ENCODE data around the gene SCAF11.

Gene SCAF11

GRCh38 chr12:45915405-45915804 is 75.0 kb downstream of the SCAF11 start:
- DNase-seq = no peak

DNA sequence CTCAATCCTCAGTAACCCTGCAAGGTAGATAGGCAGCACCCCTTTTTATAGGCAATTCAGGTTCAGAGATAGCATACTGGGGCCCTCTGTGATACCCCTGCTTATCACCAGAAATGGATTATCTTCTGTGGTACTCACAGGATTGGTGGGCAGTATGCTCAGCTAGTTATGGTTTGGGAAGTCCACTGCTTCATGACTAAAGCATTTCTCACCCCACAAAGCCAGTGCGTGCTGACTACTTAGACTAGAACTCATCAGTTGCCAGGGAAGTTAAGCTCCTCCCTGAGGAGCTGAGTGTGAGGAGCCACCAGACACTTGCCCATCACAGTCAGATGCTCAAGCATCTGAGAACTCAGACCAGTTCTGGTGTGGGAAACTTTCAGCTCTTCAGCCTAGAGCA is 76.3 kb downstream of the SCAF11 start:
- peak; percentile 84 for DNase-seq

DNA sequence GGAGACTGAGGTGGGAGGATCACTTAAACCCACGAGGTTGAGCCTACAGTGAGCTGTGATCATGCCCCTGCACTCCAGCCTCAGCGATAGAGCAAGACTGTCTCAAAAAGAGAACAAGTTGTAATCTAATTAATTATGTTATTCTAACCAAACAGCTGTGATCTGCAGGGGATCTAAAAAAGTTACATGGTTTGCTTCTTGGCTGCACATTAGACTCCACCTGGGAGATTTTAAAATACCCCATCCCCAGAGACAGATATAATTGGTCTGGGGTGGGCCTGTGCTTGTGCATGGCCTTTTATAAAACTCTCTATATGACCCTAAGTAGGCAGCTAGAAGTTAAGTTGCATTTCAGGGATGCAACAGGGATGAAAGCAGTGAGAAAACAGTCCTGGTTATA is 76.7 kb downstream of the SCAF11 start:
- DNase-seq = no peak

DNA sequence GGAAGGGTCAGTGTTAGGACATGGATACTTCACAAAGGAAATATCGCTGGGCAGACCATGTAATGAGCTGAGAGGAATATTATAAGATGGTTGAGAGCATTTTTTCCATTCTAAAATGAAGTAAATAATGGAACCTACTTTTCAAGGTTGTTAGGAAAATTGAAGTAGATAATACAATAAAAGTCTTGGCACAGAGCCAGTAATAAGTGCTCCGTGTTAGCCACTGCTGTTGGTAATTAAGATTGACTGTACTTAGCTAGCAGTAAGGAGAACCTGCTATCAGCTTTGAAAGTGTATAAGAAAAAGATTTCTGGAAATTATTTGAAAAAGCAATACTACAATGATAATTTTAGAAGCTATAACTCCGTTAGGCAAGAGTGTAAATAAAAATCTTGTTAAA is 77.6 kb downstream of the SCAF11 start:
- no peak for DNase-seq

DNA sequence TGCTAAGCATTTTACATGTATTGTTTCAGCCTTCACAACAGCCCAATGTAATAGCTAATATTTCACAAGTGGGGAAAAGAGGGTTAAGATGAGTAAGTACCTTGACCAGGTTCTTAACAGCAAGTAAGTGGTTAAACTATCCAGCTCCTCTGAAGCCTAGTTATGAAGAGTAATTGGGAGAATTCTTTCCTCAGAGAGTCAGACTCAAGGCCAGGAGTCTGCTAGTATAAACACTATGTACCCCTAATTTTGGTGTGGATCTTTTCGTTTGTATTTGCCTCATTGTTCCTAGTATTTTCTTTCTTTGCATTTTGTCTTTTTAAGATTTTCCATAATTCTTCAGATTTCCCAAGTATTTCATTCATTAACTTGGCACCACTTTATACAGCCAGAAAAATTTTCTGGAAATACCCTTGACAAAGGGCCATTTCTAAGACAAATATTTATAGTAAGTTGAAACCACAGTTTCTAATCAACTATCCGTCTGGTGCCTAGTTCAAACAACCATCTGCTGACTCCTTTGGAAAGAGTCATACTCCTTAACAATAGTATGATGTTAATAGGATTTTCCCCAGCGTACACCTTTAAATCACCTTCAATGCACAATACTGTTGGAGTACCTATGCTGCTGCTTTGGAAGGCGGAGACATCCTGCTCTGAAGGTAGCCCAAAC is 81.2 kb downstream of the SCAF11 start:
- DNase-seq = no peak

DNA sequence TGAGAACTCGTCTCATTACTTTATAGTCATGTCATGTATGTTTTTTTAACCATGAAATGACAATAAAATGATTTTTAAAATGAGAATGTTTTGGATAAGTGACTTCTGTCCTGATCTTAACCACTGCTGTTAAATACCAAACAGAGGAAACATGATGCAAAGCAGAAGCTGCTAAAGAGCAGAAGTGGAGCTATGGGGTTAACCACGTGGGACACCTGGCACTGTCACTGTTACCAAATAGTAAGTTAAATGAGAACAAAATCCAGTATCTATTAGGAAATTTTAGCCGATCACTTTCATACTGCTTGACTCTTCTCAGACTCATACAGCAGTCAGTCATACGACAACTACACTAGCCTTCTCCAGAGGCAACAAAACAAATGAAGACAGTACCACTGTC is 82.4 kb downstream of the SCAF11 start:
- no peak for DNase-seq

DNA sequence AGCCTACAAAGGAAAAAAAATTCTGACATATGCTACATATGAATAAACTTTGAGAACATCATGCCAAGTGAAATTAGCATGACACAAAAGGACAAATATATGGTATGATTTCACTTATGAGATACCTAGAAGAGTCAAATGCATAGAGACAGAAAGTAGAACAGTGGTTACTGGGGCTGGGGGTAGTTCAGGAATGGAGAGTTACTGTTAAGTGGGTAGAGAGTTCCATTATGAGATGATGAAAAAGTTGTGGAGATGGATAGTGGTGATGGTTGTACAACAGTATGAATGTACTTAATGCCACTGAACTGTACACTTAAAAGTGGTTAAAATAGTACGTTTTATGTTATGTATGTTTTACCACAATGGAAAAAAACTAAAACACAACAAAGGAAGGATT is 92.3 kb downstream of the SCAF11 start:
- no peak for DNase-seq

DNA sequence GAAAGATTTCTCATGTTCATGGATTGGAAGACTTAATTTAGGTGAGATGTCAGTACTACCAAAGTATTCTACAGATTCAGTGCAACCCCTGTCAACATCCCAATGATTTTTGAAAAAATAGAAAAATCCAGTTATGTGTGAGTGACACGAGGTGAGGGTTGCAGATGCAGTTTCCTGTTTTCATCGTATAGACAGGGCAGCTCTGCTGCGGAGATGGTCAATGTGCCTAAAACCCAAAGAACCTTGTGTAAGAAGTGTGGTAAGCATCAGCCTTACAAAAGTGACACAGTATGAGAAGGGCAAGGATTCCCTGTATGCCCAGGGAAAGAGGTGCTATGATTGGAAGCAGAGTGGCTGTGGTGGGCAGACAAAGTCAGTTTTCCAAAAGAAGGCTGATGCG is 94.4 kb downstream of the SCAF11 start:
- DNase-seq = no peak

DNA sequence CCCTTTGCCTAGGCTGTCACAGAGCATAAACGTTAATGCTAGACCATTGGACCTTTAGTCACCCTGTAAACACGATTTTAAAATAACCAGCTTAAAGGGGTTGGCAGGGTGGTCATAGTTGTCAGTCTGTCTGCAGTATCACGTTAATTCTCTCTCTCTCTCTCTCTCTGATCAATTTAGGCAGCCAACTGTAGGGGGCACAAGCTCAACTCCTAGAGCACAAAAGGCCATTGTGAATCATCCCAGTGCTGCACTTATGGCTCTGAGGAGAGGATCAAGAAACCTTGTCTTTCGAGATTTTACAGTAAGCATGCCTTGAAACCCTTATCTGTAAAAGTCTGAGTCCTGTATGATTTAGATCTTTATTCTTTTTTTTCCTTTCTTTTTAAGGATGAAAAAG is 97.1 kb downstream of the SCAF11 start:
- DNase-seq = no peak

DNA sequence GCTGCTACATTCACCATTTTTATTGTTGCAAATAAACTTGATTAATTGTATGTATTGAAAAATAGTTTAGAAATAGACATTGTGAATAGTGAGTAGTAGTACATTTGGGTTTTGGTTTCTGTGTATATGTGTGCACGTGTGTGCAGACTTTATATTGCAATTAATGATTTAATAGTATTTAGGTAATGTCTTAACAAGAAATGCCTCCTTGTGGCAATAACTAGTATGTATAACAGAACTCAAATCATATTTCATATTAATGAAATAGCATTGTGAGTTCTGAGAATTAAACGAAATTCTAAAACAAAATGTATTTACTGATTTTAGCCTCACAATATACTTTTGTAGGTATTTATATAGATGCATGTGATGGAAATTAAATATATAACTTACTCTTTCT is 100.1 kb downstream of the SCAF11 start:
- no peak for DNase-seq

GRCh38 chr12:45887544-45887943 is 102.8 kb downstream of the SCAF11 start:
- no peak for DNase-seq

DNA sequence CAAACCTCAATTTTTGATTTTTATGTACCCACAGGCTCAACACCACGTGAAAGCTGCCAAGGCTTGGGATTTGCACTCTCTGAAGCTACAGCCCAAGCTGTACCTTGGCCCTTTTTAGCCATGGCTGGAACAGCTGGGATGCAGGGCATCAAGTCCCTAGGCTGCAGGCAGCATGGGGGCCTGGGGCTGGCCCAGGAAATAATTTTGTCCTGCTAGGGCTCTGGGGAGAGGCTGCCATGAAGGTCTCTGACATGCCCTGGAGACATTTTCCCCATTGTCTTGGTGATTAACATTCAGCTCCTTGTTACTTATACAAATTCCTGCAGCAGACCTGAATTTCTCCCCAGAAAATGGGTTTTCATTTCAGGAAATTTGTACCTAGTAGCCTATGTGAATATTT is 103.7 kb downstream of the SCAF11 start:
- DNase-seq = no peak

DNA sequence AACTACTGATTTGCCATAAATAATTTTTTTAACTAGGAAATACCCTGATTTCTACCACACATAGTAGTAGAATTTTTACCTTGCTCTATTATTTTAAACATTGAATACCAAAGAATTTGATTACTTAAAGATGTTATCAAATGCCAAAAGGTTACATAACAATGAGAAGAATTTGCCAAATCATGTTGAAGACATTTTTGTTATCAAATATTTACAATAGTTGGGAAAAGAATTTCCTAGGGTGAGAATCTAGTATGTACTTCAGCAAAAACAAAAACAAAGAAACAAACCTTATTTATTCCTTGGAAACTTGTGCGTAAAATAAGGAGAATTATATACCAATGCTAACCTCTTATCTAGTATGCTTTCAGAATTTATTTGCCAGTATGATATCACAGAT is 107.2 kb downstream of the SCAF11 start:
- DNase-seq = peak; percentile 3

DNA sequence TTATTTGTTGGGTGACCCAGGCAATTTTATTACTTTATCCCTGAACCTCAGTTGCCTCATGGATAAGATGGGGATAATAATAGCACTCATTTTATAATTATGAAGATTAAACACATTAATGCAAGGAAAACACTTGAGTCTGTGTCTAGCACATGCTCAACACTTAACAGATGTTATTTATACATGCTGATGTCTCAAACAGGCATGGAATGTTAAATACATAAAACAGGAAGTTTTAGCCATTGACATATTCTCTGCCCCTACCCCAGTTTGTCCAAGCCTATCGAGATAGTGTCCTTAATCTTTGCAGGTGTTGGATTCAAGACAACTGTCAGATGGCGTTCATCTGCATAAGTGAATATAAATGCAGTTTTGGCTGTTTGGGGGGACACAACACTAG is 109.8 kb downstream of the SCAF11 start:
- no peak for DNase-seq

DNA sequence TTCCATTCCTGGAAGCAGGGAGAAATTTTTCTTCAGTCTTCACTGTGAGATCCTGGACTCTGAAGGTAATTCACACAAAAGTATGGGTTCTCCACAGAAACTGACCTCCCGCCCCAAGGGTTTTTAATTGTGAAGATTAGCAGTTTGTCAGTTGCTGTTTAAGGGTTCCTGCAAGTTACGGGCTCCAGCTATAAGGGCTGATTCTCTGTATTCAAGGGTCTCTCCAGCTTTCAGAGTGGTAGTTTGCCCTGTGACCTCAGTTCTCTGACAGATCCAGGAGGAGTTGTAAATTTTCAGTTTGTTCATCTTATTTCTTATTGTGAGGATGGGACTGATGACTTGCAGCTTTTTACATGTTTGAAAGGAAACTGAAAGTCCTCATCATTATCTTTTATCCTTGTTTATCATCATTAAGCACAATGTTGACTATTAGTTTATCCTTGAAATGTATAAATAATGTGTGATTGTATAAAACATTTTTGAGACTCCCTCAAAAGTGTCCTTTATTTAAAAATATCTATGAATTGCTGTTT is 110.9 kb downstream of the SCAF11 start:
- DNase-seq = no peak

DNA sequence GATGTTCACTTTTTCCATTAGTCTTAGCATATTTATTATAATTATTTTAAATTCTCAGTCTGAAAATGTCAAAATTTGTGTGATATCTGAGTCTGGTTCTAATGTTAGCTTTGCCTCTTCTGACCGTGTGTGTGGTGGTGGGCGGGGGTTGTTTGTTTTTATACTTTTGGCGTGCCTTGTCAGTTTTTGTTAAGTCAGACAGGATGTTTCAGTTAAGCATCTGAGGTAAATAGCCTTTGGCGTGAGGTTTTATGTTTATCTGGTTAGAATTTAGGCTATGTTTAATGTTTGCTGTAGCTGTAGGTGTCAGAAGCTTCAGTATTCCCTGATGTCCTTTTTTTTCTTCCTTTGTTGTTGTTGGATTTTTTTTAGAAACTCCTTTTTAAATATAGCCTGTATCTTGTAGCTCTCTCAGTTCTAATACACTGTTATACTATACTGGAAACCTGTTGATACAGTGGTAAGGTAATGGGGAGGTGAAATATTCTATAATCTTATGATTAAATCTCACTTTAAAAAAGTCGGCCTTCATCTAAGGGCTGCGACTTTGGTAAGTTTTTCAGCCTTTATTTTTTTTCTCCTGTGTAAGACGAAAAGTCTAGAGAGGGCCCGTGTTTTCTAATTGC is 111.6 kb downstream of the SCAF11 start:
- DNase-seq = no peak

GRCh38 chr12:45877069-45877468 is 113.3 kb downstream of the SCAF11 start:
- DNase-seq = no peak

DNA sequence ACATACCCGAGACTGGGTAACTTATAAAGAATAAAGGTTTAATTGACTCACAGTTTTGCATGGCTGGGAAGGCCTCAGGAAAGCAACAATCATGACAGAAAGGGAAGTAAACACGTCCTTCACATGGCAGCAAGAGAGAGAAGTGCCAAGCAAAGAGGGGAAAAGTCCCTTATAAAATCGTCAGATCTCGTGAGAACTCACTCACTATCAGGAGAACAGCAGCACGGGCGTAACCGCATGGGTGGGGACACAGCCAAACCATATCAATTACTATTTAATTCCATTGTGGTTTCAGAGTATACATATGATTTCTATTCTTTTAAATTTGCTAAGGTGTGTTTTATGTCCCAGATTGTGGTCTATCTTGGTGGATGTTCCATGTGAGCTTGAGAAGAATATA is 117.9 kb downstream of the SCAF11 start:
- DNase-seq = no peak
